ENCODE data around the gene HSPB1.

Gene HSPB1

DNA sequence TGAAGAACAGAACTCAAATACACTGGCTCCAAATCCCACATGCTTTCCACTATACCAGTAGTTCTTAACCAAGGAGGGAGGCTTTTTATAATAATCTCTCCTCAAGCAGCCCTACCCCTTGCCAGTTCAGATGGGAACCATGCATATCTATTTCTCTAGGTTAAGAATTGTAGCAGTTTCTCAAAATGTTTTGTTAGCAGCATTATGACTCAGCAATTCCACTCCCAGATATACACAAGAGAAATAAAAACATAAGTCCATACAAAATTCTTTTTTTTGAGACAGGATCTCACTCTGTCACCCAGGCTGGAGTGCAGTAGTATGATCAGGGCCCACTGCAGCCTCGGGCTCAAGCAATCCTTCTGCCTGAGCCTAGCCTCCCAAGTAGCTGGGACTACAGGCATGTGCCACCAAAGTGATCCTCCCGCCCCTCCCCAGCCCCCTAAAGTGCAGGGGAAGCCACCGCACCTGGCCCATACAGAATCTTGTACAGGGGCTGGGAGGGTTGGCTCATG is 38.2 kb downstream of the HSPB1 start:
- no peak for TF ChIP-seq CTCF (IDR thresholded peaks at IDR 0.05)
- Mint-ChIP-seq H3K9me3 (no peaks in the 10 kb centered on the region), H3K4me1 (peaks cover 4% of the 10 kb centered on the region), H3K4me3 (no peak overlapping the region), H3K27me3 (ENCODE audit: low read depth, poor library complexity) (no peaks in the 10 kb centered on the region), H3K36me3 (ENCODE audit: low read depth) (peaks cover 90% of the 10 kb centered on the region), H3K27ac (peak overlapping the region; percentile 27)
- DNase-seq = no peak

DNA sequence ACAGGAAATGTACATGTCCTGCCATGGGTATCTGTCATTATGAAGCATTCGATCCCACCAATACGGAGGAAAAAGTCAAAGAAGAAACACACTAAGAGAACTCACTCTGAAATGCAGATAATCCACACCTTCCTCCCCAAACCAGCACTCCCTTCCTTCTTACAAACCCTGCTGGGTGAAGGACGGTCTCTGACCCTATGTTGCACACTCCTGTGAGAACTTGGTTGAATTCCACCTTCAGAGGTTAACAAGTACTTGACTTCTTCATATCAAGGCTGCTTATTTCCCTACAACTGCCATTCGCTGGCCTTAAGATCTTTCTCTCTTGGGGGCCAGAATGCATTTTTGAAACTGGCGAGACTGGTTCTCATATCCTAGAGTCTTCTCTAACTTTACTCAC is 39.7 kb downstream of the HSPB1 start:
- Mint-ChIP-seq H3K9me3 (no peaks in the 10 kb centered on the region), H3K4me3 (no peak overlapping the region), H3K4me1 (peaks cover 7% of the 10 kb centered on the region), H3K27ac (peak overlapping the region; percentile 87), H3K36me3 (ENCODE audit: low read depth) (peaks cover 93% of the 10 kb centered on the region), H3K27me3 (ENCODE audit: low read depth, poor library complexity) (no peaks in the 10 kb centered on the region)
- no peak for DNase-seq
- no peak for TF ChIP-seq CTCF (IDR thresholded peaks at IDR 0.05)

GRCh38 chr7:76343294-76343930 is 40.9 kb downstream of the HSPB1 start:
- H3K9me3 Mint-ChIP-seq = no peaks in the 10 kb centered on the region
- no peak for TF ChIP-seq CTCF (IDR thresholded peaks at IDR 0.05)
- peaks cover 92% of the 10 kb centered on the region for H3K36me3 Mint-ChIP-seq (ENCODE audit: low read depth)
- H3K27ac Mint-ChIP-seq = peak overlapping the region; percentile 84
- peaks cover 13% of the 10 kb centered on the region for H3K4me1 Mint-ChIP-seq
- no peak overlapping the region for H3K4me3 Mint-ChIP-seq
- no peaks in the 10 kb centered on the region for H3K27me3 Mint-ChIP-seq (ENCODE audit: low read depth, poor library complexity)
- DNase-seq = no peak

DNA sequence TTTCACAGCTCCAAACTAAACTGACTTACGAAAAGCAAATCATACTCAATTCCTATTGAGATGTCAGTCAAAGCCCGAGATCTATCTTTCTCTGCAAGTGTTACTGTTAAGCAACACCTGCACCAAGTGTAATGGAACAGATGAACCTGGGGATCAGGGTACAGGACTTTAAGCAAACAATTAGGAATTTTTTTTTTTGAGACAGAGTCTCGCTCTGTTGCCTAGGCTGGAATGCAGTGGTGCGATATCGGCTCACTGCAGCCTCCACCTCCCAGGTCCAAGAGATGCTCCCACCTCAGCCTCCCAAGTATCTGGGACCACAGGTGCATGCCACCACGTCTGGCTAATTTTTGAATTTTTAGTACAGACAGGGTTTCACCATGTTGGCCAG is 41.5 kb downstream of the HSPB1 start:
- H3K4me1 Mint-ChIP-seq = peaks cover 13% of the 10 kb centered on the region
- no peak for TF ChIP-seq CTCF (IDR thresholded peaks at IDR 0.05)
- H3K36me3 Mint-ChIP-seq (ENCODE audit: low read depth) = peaks cover 92% of the 10 kb centered on the region
- no peaks in the 10 kb centered on the region for H3K27me3 Mint-ChIP-seq (ENCODE audit: low read depth, poor library complexity)
- no peaks in the 10 kb centered on the region for H3K9me3 Mint-ChIP-seq
- no peak overlapping the region for H3K4me3 Mint-ChIP-seq
- no peak for DNase-seq
- H3K27ac Mint-ChIP-seq = peak overlapping the region; percentile 31

DNA sequence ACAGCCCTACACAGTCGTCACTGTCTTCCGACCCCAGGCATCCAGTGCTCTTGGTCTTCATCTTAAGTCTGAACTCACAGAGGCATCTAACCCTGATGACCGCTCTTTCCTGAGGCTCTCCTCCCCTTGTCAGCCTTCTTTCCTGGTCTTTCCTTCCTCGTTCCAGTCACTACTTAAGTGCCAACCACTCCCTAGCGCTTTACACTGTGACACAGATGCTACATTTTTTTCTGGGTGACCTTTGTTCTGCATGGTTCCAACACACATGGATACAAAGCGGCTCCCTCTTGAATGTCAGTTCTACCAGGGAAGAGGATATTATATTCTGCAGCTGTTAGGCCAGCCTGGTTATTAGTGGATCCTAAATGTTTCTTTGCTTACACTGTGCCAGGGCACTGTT is 43.6 kb downstream of the HSPB1 start:
- peaks cover 13% of the 10 kb centered on the region for H3K4me1 Mint-ChIP-seq
- H3K27ac Mint-ChIP-seq = peak overlapping the region; percentile 34
- peaks cover 93% of the 10 kb centered on the region for H3K36me3 Mint-ChIP-seq (ENCODE audit: low read depth)
- DNase-seq = no peak
- no peak for TF ChIP-seq CTCF (IDR thresholded peaks at IDR 0.05)
- H3K4me3 Mint-ChIP-seq = no peak overlapping the region
- peaks cover 14% of the 10 kb centered on the region for H3K9me3 Mint-ChIP-seq
- no peaks in the 10 kb centered on the region for H3K27me3 Mint-ChIP-seq (ENCODE audit: low read depth, poor library complexity)

GRCh38 chr7:76346778-76347177 is 44.3 kb downstream of the HSPB1 start:
- peaks cover 94% of the 10 kb centered on the region for H3K36me3 Mint-ChIP-seq (ENCODE audit: low read depth)
- H3K4me1 Mint-ChIP-seq = peaks cover 13% of the 10 kb centered on the region
- no peak overlapping the region for H3K4me3 Mint-ChIP-seq
- TF ChIP-seq CTCF (IDR thresholded peaks at IDR 0.05) = no peak
- H3K27me3 Mint-ChIP-seq (ENCODE audit: low read depth, poor library complexity) = no peaks in the 10 kb centered on the region
- peaks cover 21% of the 10 kb centered on the region for H3K9me3 Mint-ChIP-seq
- H3K27ac Mint-ChIP-seq = peak overlapping the region; percentile 60
- no peak for DNase-seq

All from nephron progenitor cell (in vitro differentiated cells).